Measurements from ENCODE around the gene GPR89A. TPM values are rescaled to one million over a fixed set of nuclear protein-coding genes. Genes with fewer than 3 reads are reported as not detected.
A peak's percentile ranks its signal among the peaks of the same experiment; 100 is the strongest.

GPR89A gene
- total and polyA plus RNA-seq, 2 donors (not counting 1 experiment from before 2014, with no cell fraction given): 23.6 to 25.4 TPM

DNA sequence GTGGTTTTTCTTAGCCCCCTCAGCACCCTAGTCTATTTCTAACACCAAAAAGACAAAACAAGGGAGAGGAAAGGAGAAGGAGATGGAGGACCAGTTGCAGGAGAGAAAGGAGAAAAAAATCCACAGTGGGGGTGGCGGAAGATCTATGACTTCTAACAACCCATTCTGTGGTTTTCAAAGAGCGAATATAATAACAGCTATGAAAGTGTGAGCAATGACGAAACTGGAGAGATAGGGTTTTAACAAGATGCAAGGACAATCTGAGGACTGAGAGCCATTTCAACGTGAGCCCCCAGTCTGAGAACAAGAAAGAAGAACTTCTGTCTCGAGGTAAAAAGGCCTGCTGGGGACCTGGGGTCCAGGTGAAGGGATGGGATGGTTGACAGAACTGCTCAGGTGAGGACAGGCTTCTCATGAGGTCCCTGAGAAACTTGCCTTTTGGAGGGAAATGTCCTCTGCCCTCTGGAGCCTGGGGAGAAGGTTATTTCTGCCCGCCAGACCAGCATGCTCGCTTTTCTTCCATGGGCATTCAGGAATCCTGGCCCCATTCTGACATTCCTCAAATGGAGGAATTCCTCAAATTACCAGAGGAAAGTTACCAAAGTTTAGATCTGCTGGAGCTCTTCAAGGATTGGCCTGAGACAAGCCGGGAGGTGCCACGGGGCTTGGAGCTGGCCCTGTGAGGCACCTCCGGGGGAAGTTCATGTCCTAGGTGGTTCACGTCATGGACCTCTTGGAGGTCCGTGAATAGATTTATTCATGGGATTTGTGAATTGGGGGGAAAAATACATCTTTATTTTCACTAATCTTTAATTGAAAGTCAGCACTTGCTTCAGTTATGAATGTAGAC lies 111.7 kb downstream of the GPR89A start, which contains the start of gene CD160:
TSS of gene CD160 (plus strand) at position 270 of the 850 bp plus-strand sequence. CDS start 8,829 bp downstream, outside the sequence.
- H3K9ac ChIP-seq (ENCODE audit: insufficient read depth, low read length): no peak within 1 kb of the TSS
- peak within 1 kb of the TSS; percentile 68 for H3K27ac ChIP-seq (ENCODE audit: insufficient read depth, low read length)
- H3K79me2 ChIP-seq (ENCODE audit: control insufficient read depth, insufficient read depth, low read length): no peaks in the 10 kb centered on the region
- H3K9me3 ChIP-seq (ENCODE audit: control insufficient read depth, insufficient read depth, low read depth, low read length): no peaks in the 10 kb centered on the region
- H4K20me1 ChIP-seq (ENCODE audit: control insufficient read depth, extremely low read depth, insufficient read depth, low read length): no peaks in the 10 kb centered on the region
- H3K27me3 ChIP-seq (ENCODE audit: control insufficient read depth, insufficient read depth, low read length): no peaks in the 10 kb centered on the region
- H3K4me3 ChIP-seq (replicated peaks in 1 of 4; ENCODE audit: control extremely low read depth in 1 of 4, insufficient read depth in 1 of 4, low read depth in 3 of 4, low read length in 4 of 4): no peak within 1 kb of the TSS
- no peaks in the 10 kb centered on the region for H3K36me3 ChIP-seq (ENCODE audit: control insufficient read depth, insufficient read depth, low read length)
- no peak for DNase-seq (ENCODE audit: low read depth in 2 of 2)
- TF ChIP-seq, protein P1, sequence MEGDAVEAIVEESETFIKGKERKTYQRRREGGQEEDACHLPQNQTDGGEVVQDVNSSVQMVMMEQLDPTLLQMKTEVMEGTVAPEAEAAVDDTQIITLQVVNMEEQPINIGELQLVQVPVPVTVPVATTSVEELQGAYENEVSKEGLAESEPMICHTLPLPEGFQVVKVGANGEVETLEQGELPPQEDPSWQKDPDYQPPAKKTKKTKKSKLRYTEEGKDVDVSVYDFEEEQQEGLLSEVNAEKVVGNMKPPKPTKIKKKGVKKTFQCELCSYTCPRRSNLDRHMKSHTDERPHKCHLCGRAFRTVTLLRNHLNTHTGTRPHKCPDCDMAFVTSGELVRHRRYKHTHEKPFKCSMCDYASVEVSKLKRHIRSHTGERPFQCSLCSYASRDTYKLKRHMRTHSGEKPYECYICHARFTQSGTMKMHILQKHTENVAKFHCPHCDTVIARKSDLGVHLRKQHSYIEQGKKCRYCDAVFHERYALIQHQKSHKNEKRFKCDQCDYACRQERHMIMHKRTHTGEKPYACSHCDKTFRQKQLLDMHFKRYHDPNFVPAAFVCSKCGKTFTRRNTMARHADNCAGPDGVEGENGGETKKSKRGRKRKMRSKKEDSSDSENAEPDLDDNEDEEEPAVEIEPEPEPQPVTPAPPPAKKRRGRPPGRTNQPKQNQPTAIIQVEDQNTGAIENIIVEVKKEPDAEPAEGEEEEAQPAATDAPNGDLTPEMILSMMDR (conservative IDR thresholded peaks at IDR 0.05 in 1 of 2, IDR thresholded peaks at IDR 0.05 in 1 of 2; ENCODE audit: low read depth in 1 of 2, low read length in 2 of 2): no peak
- TF ChIP-seq EZH2 (IDR thresholded peaks at IDR 0.05; ENCODE audit: low read length, missing control alignments): no peak
- H3K4me2 ChIP-seq (ENCODE audit: extremely low read depth, insufficient read depth, low read length): no peak within 1 kb of the TSS
- peaks cover 11% of the 10 kb centered on the region for H3K4me1 ChIP-seq (ENCODE audit: control insufficient read depth, extremely low read depth, insufficient read depth, low read length)
- H2AFZ ChIP-seq (ENCODE audit: low read length): no peak within 1 kb of the TSS

Other genes with a start within 250 kb of the GPR89A start
- 1.3 and 2.8 TPM in 2 replicates for gene NBPF20, start 182.4 kb upstream of the GPR89A start, total RNA-seq
- 2.5 and 2.7 TPM in 2 replicates for gene NBPF20, start 182.4 kb upstream of the GPR89A start, polyA plus RNA-seq
- 0.26 and 1.5 TPM in 2 replicates for gene PDZK1, start 99.4 kb downstream of the GPR89A start, total RNA-seq
- gene PDZK1, start 99.4 kb downstream of the GPR89A start, polyA plus RNA-seq: 0.91 and 2.3 TPM in 2 replicates
- gene CD160, start 111.5 kb downstream of the GPR89A start, total RNA-seq: not detected in 2 replicates
- 0.05 TPM in 1 of 2 replicates, not detected in the other for gene CD160, start 111.5 kb downstream of the GPR89A start, polyA plus RNA-seq
- 9.2 and 19.8 TPM in 2 replicates for gene RNF115, start 216.1 kb downstream of the GPR89A start, total RNA-seq
- gene RNF115, start 216.1 kb downstream of the GPR89A start, polyA plus RNA-seq: 16.2 and 25.5 TPM in 2 replicates
- 32.1 and 38.3 TPM in 2 replicates for gene POLR3C, start 216.2 kb downstream of the GPR89A start, total RNA-seq
- 45.1 and 64.5 TPM in 2 replicates for gene POLR3C, start 216.2 kb downstream of the GPR89A start, polyA plus RNA-seq
- 2.1 and 5.1 TPM in 2 replicates for gene NUDT17, start 237.6 kb downstream of the GPR89A start, total RNA-seq
- gene NUDT17, start 237.6 kb downstream of the GPR89A start, polyA plus RNA-seq: 3.4 and 4.5 TPM in 2 replicates

Data from fibroblast of lung (primary cell).